Stimulated activated naive CD4-positive, alpha-beta T cell treated with Interleukin-2 at 50 U/mL for 16 hours (primary cell): ENCODE results near the gene C12orf57.
A peak's percentile ranks its signal among the peaks of the same experiment; 100 is the strongest.

Source experiments
- DNase-seq: peaks from one replicate; lab custom pipeline; 2025; lab: John Stamatoyannopoulos, UW

C12orf57 gene

GRCh38 chr12:6964605-6965025 is 20.8 kb downstream of the C12orf57 start:
- no peak for DNase-seq

GRCh38 chr12:6965026-6965661 is 21.3 kb downstream of the C12orf57 start:
- DNase-seq: peak; percentile 82

- no peak for DNase-seq
These were observed 21.9 kb downstream of the C12orf57 start for GRCh38 chr12:6965714-6966113.

GRCh38 chr12:6966351-6966750 is 22.5 kb downstream of the C12orf57 start:
- DNase-seq: no peak

- DNase-seq: no peak
These were observed 23.9 kb downstream of the C12orf57 start for GRCh38 chr12:6967651-6968100.

GRCh38 chr12:6968426-6968825 is 24.6 kb downstream of the C12orf57 start:
- no peak for DNase-seq

GRCh38 chr12:6970096-6970527 is 26.3 kb downstream of the C12orf57 start:
- DNase-seq: no peak

- no peak for DNase-seq
These were observed 30.4 kb downstream of the C12orf57 start for GRCh38 chr12:6974180-6974579.

- DNase-seq: no peak
These were observed 31.6 kb downstream of the C12orf57 start for GRCh38 chr12:6975297-6976032.

- no peak for DNase-seq
These were observed 33.8 kb downstream of the C12orf57 start for GRCh38 chr12:6977653-6978052.

GRCh38 chr12:6978188-6978587 is 34.4 kb downstream of the C12orf57 start:
- no peak for DNase-seq

GRCh38 chr12:6978611-6979011 is 34.8 kb downstream of the C12orf57 start:
- no peak for DNase-seq

GRCh38 chr12:6979021-6979420 is 35.2 kb downstream of the C12orf57 start:
- no peak for DNase-seq

GRCh38 chr12:6979453-6979852 is 35.6 kb downstream of the C12orf57 start:
- no peak for DNase-seq

- DNase-seq: no peak
These were observed 36.3 kb downstream of the C12orf57 start for GRCh38 chr12:6980075-6980474.

GRCh38 chr12:6980740-6981139 is 36.9 kb downstream of the C12orf57 start:
- DNase-seq: no peak

GRCh38 chr12:6981152-6982052 is 37.6 kb downstream of the C12orf57 start:
- no peak for DNase-seq

GRCh38 chr12:6982532-6982931 is 38.7 kb downstream of the C12orf57 start:
- DNase-seq: no peak

GRCh38 chr12:6987956-6988553 is 44.2 kb downstream of the C12orf57 start:
- DNase-seq: no peak
